ENCODE data around the gene SRRM4.

The SRRM4 gene

DNA sequence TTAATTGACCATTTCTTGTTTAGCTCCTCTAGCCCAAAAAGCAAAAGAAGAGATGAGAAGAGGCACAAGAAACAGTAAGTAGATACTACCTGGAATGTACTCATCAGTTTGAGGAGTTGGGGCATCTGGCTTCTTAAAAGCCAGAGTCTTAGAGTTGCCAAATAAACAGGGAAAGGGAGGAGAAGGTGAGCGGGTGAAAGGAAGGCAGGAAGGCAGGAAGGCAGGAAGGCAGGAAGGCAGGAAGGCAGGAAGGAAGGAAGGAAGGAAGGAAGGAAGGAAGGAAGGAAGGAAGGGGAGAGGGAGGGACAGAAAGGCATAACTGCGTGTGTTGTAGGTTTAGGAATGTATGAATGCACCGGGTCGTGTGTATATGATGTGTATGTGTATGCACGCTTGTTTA lies 140.7 kb downstream of the SRRM4 start:
- DNase-seq (ENCODE audit: low read depth), result no peak

DNA sequence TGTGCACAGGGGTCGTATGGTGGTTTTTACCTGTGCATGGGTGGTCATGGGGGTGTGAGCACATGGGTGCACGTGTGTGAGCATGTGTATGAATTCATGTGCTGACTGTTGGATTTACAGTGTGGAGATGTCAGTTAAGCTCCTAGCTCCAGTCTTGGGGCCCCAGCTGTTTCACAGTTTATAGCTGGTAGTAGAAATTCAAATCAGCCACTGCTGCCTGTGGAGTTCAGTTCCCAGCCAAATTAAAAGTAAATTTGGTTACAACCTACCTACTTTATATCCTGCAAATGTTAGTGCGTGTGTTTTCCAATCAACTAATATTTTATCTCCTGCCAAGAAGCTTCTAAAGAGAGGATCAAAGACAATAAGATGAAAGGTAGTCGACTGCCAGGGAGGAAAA lies 141.4 kb downstream of the SRRM4 start:
- DNase-seq (ENCODE audit: low read depth), result no peak

DNA sequence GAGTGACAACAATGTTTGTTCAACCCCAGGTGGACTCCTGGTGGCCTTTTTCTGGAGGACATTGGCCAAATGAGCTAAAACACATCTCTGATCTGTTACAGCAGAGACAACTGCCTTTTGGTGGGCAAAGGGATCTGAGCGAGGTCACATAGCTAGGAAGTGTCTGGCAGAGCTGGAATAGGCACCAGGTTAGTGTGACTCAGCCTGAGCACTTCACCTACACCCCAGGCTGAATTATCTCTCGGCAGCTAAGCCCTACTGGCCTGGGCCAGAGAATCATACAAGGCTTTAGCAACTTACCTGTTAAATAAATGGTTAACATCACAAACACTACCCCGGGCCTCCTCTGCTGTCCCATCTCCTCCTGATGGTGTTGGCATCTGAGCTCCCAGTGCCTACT lies 147.2 kb downstream of the SRRM4 start:
- no peak for DNase-seq (ENCODE audit: low read depth)

DNA sequence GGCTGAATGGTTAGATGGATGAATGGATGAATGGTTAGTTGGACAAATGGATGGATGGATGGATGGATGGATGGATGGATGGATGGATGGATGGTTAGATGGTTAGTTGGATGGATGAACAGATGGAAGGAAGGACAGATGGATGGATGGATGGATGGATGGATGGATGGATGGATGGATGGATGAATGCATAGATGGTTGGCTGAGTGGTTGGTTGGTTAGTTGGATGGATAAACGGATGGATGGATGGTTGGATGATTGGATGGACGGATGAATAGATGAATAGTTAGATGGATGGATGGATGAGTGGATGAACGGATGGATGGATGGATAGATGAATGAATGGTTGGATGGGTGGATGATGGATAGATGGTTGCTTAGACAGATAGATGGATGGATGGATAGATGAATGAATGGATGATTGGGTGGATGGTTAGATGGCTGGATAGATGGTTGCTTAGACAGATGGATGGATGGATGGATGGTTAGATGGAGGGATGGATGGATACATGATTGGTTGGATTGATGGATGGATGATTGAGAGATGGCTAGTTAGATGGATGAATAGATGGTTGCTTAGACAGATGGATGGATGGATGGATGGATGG lies 148.6 kb downstream of the SRRM4 start:
- DNase-seq (ENCODE audit: low read depth), result no peak

DNA sequence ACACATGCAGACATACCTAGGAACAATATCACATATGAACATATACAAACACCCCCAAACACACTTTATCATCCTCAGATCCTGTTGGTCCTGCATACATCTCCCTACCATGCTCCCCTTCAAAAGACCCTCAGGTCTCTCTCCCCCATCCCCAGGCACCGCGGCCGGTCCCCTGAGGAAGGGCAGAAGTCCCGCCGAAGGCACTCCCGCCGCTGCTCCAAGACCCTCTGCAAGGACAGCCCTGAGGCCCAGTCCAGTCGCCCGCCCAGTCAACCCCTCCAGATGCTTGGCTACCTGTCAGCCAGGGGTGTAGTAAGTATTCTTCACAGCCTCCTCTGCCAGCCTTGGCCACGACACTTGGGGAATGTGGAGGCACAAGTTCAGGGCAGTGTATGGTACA lies 149.2 kb downstream of the SRRM4 start:
- no peak for DNase-seq (ENCODE audit: low read depth)

DNA sequence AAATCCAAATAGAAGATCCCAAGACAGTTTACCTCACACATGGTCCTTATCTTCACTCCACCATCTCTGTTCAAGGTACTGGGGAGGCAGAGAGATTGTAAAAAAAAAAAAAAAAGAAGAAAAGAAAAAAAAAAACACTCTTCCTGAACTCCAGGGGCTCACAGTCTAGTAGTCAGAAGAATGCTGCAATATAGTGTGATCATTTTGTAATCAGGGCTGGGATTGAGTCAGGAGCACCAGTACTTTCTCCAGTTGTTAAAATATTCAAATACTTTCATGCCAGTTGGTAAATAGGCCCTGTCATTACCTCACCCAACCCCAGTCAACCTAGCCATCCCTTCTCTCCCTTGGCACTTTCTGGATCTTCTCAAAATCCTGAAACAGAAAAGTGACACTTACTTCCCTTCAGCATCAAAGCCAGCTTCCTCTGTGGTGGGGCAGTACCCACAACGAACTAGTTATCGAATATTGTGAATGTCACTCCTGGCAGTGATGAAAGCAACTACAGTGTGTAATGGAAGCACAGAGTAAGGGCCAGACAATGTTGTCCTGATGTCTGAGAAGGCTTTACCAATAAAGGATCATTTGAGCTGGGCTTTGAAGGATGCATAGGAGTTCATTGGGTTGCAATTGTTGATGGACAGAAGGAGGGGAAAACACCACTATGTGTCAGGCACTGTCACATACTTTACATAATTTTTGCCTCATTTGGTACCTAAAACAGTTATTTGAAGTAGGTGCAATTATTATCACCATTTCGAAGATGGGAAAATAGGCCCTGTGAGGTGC lies 153.1 kb downstream of the SRRM4 start:
- no peak for DNase-seq (ENCODE audit: low read depth)

DNA sequence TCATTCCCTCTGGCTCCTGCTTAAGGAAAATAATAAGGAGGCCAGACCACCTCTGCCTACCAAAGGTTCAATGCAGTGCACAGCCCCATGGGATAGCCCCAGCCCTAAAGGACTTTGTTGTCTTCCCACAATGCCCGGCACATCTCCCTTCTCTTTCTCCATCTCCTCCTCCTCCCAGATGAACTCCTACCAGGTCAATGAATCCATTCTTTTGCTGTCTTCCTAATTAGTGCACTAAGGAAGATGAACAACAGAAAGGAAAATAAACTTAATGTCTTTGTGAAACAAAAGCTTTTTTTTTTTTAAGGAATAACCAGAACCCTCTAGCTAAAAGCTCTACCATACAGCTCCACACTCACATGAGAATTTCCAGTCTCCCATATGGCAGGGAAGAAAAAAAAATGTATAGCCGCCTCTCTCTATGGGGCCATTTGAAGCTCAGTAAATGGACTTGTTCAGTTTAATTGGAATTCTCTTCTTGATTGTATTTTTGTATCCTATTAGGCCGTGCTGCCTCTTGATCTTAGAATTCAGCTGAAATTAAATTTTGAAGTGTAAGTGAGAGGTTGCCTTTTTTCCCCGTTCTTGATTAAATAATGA lies 155.6 kb downstream of the SRRM4 start:
- no peak for DNase-seq (ENCODE audit: low read depth)

DNA sequence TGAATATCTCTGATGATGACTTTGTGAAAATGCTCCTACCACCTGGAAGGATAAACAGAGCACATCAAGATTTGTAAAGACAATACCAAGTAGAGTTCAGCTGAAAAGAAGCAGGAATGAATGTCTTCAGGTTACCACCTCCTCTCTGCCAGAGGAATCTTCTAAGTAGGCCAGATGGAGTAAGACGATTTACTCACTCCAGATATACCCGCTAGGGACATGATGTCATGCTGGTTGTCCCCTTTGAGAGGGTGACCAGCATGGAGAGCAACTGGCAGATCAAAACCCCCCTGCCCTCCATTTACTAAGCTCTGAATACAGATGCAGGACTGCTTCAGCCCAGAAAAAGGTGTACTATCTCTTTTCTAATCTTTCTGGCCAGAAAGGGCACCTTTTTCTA lies 158.1 kb downstream of the SRRM4 start:
- DNase-seq (ENCODE audit: low read depth), result no peak

DNA sequence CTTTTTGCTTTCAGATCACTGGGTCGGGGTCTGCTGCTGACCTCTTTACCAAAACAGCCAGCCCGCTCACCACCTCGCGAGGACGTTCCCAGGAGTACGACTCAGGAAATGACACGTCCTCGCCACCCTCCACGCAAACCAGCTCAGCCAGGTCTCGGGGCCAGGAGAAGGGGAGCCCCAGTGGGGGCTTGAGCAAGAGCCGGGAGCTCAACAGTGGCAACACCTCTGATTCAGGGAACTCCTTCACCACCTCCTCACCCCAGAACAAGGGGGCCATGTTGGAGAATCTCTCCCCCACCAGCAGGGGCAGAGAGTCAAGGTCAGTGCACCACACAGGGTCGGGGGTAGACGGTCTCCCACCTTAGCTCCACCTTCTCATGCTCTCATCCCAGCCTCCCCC lies 164.0 kb downstream of the SRRM4 start:
- no peak for DNase-seq (ENCODE audit: low read depth)

DNA sequence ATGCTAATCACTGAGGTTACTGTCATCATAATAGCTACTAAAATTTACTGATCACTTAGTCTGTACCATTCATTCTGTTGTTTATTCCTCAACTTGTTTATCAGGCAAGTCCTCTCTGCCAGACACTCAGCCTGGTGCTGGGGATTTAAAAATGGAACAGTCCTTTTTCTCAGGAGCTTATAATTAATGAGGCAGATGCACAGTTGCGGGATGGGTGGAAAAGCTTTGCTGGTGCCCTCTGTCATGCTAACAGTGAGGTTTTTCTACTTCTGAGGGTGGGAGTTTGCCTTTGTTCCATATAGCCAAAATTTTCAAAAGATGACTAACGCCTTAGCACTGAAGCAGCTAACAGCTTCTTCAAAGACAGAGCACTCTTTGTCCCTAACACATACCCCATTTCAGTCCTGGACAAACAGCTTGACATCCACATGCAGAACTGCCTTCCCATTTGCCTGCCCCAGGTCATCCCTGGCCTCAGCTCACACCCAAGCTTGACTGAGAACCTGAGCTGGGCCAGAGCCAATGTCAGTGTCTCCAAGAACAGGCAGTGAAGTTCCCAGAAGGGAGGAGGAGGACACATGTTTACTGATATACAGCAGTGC lies 166.6 kb downstream of the SRRM4 start:
- DNase-seq (ENCODE audit: low read depth), result no peak

DNA sequence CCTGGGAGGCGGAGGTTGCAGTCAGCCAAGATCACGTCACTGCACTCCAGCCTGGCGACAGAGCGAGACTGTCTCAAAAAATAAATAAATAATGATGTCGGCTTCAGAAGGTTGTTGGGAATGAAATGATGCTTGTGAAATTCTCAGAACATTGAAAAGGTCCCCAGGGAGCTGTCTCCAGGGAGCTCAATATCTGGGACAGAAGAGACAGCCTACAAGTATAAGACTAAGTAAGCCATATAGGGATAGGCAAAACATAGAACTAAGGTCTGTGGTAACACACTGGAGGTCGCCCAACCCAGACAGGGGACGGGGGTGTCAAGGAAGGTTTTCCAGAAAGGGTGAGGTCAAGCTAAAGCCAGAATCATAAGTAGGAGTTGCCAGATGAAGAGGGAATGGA lies 167.9 kb downstream of the SRRM4 start:
- DNase-seq (ENCODE audit: low read depth), result no peak

DNA sequence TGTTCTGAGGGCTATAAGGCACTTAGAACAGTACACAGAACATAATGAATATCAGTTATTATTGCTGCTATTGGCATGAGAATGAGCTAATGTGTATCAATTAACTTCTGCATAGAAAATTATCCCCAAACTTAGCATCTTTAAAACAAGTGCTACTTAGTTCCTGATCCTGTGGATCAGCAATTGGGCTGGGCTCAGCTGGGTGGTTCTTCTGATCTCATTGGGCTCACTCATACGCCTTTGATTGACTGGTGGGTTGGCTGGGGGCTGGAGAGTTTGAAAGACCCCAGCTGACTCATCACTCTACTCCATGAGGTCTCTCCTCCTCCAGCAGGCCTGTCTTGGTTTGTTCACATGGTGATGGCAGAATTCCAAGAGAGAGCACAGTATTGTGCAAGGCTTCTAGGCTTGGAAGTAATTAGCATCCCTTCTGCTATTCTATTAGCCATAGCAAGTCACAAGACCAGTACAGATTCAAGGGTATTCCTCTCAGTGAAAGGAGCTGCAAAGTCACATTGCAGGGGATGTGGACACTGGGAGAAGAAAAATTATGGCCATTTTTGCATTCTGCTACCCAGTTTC lies 170.2 kb downstream of the SRRM4 start:
- no peak for DNase-seq (ENCODE audit: low read depth)

DNA sequence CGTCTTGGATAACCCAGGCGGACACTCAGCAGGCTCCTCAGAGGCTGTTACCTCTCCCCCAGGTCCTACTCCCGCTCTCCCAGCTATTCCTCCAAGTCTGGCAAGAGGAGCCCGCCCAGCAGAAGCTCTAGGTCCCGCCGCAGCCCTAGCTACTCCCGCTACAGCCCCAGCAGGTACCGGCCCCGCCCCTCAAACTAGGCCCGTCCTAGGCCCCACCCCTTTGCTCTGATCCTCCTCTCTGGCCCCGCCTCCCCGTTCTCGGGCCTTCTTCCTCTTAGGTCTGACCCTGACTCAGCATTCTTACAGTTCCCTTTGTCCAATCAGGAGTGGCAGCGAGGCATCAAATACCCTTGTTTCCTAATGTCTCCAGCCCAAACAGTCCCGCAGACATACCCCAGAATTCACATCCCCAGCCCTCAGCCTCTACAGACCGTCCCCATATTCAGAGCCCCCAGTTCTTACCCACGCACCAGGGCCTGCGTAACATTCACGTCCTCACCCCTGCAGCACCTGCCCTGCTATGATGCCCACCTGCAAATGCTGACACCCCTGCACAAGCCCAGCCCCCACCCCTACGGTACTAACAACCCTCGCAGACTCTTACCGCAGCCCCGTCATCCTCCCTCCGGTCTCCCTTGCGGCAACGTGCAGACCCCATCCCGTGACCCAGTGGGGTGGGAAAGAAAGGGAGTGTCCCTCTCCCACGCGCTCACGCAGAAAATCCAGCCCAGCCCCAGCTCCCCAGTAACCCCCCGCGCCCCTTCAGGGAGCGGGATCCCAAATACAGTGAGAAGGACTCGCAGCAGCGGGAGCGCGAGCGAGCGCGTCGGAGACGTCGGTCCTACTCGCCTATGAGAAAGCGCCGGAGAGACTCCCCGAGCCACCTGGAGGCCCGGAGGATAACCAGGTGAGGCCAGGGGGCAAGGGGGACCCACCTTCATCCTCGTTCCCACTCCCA lies 172.4 kb downstream of the SRRM4 start:
- no peak for DNase-seq (ENCODE audit: low read depth)

DNA sequence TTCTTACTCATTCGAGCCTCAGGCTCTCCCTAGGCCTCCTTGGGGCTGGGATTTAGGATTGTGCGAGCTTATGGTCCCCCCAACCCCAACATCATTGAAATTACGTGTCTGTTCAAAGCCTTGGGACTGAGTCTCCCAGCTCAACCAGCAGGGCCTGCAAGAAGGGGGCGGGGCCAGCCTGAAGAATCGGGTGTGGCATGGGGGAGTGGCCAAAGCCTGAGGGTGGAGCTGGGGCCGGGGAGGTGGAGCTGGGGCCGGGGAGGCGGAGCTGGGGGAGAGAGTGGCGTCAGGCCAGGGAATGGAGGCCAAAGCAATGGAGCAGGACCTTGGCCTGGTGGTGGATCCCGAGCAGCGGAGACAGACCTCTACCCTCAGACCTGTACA lies 173.1 kb downstream of the SRRM4 start:
- no peak for DNase-seq (ENCODE audit: low read depth)

DNA sequence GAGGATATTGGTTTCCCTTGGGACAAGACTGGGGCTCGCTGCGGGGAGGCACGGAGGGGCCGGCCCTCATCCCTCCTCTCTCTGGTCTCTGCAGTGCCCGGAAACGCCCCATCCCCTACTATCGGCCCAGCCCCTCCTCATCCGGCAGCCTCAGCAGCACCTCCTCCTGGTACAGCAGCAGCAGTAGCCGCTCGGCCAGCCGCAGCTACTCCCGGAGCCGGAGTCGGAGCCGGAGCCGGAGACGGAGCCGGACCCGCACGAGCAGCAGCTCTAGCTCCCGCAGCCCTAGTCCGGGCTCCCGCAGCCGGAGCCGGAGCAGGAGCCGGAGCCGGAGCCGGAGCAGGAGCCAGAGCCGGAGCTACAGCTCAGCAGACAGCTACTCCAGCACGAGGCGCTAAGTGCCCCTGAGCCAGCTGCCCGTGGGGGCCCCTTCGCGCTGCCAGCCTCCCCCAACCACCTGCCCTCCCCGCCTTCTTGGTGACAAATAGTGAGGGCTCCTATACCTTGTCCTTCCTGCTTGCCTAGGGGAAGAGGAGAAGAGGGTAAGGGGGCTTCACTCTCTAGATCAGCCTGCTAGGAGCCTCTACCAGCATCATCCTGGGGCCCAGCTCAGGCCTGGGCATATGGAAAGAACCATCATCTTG lies 175.2 kb downstream of the SRRM4 start:
- DNase-seq (ENCODE audit: low read depth), result no peak

DNA sequence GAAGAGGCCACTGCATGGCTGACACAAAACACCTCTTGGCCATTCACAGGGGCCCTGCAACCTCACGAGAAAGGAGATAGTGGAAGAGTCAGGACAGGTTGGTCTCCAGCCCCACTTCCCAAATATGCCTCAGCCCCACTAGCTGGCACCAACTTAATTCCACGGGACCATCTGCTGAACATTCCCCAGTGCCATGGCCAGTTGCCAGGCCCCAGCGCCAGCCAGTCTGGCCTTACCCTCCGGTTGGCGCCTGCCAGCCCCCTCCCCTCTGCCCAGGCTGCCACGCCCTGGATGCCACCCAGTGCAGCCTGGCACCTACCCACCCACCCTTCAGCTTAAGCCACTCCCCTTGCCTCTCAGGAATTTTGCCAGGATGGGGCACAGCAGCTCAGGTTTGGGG lies 176.2 kb downstream of the SRRM4 start:
- DNase-seq (ENCODE audit: low read depth), result no peak

DNA sequence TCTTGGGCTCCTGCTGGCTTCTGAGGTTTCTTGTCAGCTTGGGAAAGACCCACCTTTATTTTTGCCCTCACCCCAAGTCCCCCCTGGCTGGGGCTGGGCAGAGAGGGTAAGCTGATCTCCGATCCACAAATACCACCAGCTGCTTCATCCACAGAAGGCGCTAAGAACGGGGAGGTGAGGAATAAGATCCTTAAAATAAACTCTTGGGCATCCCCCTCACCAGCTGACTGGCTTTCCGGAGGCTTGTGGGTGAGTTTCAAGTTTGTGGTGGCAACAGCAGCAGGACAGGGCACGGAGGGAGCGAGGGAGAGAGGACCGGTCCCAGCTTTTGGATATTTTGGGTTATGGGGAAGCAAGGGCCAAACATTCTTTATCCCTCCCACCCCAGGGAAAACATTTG lies 176.6 kb downstream of the SRRM4 start:
- DNase-seq (ENCODE audit: low read depth), result no peak

DNA sequence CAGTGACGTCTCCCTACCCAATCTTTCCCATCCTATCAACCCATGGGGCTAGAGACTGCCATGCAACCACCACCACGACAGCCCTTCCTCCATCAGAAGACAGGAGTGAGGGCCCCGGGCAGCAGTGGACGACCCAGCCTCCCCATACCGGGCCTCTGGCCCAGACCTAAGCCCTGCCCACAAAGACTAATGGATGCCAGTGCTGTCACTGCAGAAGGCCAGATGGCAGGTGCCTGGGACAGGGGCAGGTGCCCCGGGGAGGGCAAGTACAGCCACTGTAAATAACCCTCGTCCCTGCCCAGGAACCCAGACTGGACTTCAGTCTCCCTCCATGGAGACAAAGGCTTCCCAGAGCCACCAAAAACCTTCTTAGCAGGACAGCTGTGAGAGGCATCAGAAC lies 177.1 kb downstream of the SRRM4 start:
- no peak for DNase-seq (ENCODE audit: low read depth)

DNA sequence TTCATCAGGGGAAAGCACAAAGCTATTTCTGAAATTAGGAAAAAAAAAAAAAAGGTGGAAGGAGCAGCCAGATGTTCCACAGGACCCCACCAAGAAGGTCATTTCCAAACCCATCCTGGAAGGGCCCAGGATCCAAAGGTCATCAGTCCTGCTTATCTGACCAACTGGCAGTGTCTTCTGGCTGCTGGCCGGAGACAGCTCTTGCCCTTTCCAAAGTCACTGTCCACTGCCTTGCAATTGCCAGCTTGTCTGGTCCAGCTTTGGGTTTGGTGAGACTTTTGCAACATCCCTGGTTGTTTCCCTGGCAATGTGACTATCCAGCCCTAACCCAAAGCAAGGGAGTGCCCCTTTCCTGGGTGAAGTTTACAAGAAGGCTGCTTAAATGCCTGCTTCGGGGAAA lies 178.5 kb downstream of the SRRM4 start:
- DNase-seq (ENCODE audit: low read depth), result no peak

DNA sequence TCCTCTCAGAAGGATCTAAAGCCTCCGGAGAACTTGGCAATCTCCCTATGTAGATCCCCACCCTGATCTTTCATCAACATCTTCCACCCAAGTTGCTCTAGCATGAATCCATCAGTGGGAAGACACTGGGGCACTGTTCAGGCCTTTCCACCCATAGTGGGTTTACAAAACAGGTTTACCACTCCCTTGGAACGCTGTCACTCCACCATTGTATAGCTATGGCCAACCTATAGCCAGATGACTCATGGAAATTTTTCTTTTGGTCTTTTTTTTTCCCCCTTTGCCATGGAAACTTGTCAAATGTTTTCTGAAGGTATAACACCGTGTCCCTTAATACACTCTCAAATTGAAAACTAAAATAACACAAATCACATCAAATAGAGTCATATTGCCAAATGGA lies 186.6 kb downstream of the SRRM4 start:
- DNase-seq (ENCODE audit: low read depth), result no peak

DNA sequence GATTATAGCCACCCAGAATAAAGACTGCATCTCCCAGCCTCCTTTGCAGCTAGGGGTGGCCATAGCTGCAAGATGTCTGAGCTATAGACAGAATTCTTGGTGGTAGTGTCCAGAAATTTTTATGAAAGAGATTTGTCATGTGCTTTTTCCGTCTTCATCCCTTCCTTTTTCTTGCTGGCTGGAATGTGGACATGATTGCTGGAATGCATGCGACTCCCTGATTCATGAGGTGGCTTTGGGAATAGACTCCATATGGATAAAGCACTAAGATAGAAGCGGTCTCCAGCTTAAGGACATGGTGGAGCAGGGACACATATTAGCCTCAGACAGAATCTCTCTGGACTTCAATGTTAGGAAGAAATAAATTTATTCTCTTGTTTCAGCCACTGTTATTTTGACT lies 187.4 kb downstream of the SRRM4 start:
- DNase-seq (ENCODE audit: low read depth), result no peak
